Measurements from ENCODE around the gene SUMO4. TPM values are rescaled to one million over a fixed set of nuclear protein-coding genes. Genes with fewer than 3 reads are reported as not detected.

The SUMO4 gene
- total RNA-seq, 1 experiment from 2014 or later: 2.4 TPM

GRCh38 chr6:149449831-149450678 is 50.0 kb downstream of the SUMO4 start:
- Mint-ChIP-seq H3K27ac (ENCODE audit: unreplicated experiment) (no peak overlapping the region), H3K4me3 (ENCODE audit: unreplicated experiment) (peak overlapping the region; percentile 66), H3K36me3 (ENCODE audit: insufficient read depth, unreplicated experiment) (no peaks in the 10 kb centered on the region), H3K9me3 (ENCODE audit: unreplicated experiment) (no peaks in the 10 kb centered on the region), H3K27me3 (ENCODE audit: insufficient read depth, unreplicated experiment) (no peaks in the 10 kb centered on the region), H3K4me1 (ENCODE audit: low read depth, unreplicated experiment) (no peaks in the 10 kb centered on the region)
- POLR2A ChIA-PET: no interaction called here
- TSS peak; percentile 38 for BruUV-seq (replicated peaks)
- Histone ChIP-seq H3K4me3 (ENCODE audit: low read depth, low read length) (peak overlapping the region; percentile 34), H3K4me1 (peaks cover 10% of the 10 kb centered on the region; the same call in 1 of the 2 replicates), H3K9me3 (no peaks in the 10 kb centered on the region), H3K36me3 (ENCODE audit: control insufficient read depth, insufficient read depth, low read length) (no peaks in the 10 kb centered on the region), H3K27me3 (replicated peaks; ENCODE audit: control insufficient read depth, insufficient read depth, low read length) (no peaks in the 10 kb centered on the region)
- no peak for DNase-seq
- CTCF ChIA-PET: no interaction called here
- intact Hi-C loops (cut with micrococcal nuclease; ENCODE audit: unreplicated experiment): no loop called here
- no peak for TF ChIP-seq CTCF (IDR thresholded peaks at IDR 0.05; ENCODE audit: insufficient read depth in 1 of 2, low read depth in 1 of 2, low read length in 1 of 2, severe bottlenecking in 1 of 2, unreplicated experiment in 1 of 2)

Other genes with a start within 250 kb of the SUMO4 start
- 43.6 and 43.7 TPM in 2 replicates for gene TAB2, start 82.5 kb upstream of the SUMO4 start, total RNA-seq (2022)
- gene ZC3H12D, start 84.8 kb downstream of the SUMO4 start, total RNA-seq (2022): 0.57 and 0.65 TPM in 2 replicates
- gene PPIL4, start 145.8 kb downstream of the SUMO4 start, total RNA-seq (2022): 28.3 and 28.4 TPM in 2 replicates
- gene GINM1, start 166.1 kb downstream of the SUMO4 start, total RNA-seq (2022): 29.6 and 34.9 TPM in 2 replicates
- gene KATNA1, start 248.5 kb downstream of the SUMO4 start, total RNA-seq (2022): 16.7 and 19.2 TPM in 2 replicates

All from Caco-2 (cell line).